ENCODE results near the gene RPRD1B. TPM values are rescaled to one million over a fixed set of nuclear protein-coding genes. Genes with fewer than 3 reads are reported as not detected.

Gene RPRD1B
- total and polyA plus RNA-seq, 2 of the 13 experiments (the other 11 are each of a cell fraction or from before 2014, with no cell fraction given) = 31.1 to 41.5 TPM

DNA sequence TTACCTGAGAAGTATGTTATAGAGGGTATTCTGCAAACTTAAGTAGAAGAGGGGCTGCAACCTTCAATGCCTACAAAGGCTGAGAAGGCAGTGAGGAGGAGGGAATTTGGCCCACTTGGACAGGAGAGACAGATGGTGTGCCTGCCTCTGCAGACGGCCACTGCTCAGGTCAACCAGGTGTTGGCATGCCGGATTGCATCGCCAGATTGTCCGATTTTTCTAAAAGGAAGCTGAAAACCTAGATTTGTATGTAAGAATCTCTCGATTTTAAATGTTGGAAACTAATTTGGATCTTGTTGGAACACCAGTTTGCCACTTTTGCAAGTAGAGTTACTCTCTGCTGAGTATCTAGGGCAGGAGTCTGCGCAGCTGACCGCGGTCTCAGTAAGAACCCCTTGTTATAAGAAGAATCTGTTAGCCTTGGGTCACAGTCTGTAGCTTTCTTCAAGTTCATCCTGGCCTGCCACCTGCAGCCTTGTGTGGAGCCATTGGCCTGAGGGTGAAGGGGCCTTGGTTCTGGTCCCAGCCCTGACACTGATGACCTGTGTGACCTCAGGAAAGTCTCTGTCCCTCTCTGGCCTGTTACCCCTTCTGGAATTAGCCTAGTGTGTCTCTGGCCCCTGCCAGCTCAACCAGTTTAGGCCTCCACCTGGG, 77.1 kb downstream of the RPRD1B start (continued):
- TF ChIP-seq GPBP1L1 (CRISPR knock-in tag; IDR thresholded peaks at IDR 0.05) = no peak
- TF ChIP-seq PRMT3 (CRISPR knock-in tag; IDR thresholded peaks at IDR 0.05; ENCODE audit: borderline replicate concordance, low read depth) = no peak
- TF ChIP-seq ZNF547 (CRISPR knock-in tag; IDR thresholded peaks at IDR 0.05) = 0 out of 2 replicates have a peak, but pooled peaks have one; percentile 6
- TF ChIP-seq ZNF709 (CRISPR knock-in tag; IDR thresholded peaks at IDR 0.05) = no peak
- no peak for TF ChIP-seq ZFP37 (CRISPR knock-in tag; IDR thresholded peaks at IDR 0.05; ENCODE audit: borderline replicate concordance)
- TF ChIP-seq ZBTB20 (CRISPR knock-in tag; IDR thresholded peaks at IDR 0.05; ENCODE audit: borderline replicate concordance, low read depth) = 0 out of 2 replicates have a peak, but pooled peaks have one; percentile 26
- TF ChIP-seq IRF9 (CRISPR knock-in tag; IDR thresholded peaks at IDR 0.05; ENCODE audit: borderline replicate concordance) = no peak
- TF ChIP-seq, protein P1, sequence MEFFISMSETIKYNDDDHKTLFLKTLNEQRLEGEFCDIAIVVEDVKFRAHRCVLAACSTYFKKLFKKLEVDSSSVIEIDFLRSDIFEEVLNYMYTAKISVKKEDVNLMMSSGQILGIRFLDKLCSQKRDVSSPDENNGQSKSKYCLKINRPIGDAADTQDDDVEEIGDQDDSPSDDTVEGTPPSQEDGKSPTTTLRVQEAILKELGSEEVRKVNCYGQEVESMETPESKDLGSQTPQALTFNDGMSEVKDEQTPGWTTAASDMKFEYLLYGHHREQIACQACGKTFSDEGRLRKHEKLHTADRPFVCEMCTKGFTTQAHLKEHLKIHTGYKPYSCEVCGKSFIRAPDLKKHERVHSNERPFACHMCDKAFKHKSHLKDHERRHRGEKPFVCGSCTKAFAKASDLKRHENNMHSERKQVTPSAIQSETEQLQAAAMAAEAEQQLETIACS (CRISPR knock-in tag; IDR thresholded peaks at IDR 0.05) = no peak
- no peak for TF ChIP-seq CEBPG (CRISPR knock-in tag; IDR thresholded peaks at IDR 0.05)
- no peak for TF ChIP-seq PHB2 (IDR thresholded peaks at IDR 0.05; ENCODE audit: partially characterized antibody)
- TF ChIP-seq CC2D1A (CRISPR knock-in tag; IDR thresholded peaks at IDR 0.05) = no peak
- TF ChIP-seq E2F2 (CRISPR knock-in tag; IDR thresholded peaks at IDR 0.05; ENCODE audit: borderline replicate concordance) = no peak
- no peak for TF ChIP-seq GABPB1 (CRISPR knock-in tag; IDR thresholded peaks at IDR 0.05)
- no peak for TF ChIP-seq CENPBD1 (CRISPR knock-in tag; IDR thresholded peaks at IDR 0.05; ENCODE audit: borderline replicate concordance, low read depth)
- no peak for TF ChIP-seq CHD2 (IDR thresholded peaks at IDR 0.05; ENCODE audit: low read depth, low read length)
- no peak for TF ChIP-seq ZBTB8A (CRISPR knock-in tag; IDR thresholded peaks at IDR 0.05; ENCODE audit: borderline replicate concordance, low read depth)
- no peak for TF ChIP-seq ZNF564 (CRISPR knock-in tag; IDR thresholded peaks at IDR 0.05)
